Osteocyte (in vitro differentiated cells): ENCODE results near the gene CCDC195. TPM values are rescaled to one million over a fixed set of nuclear protein-coding genes. Genes with fewer than 3 reads are reported as not detected.

Experiments
- DNase-seq: peaks from one replicate; pipeline ENCODE4 v3.0.0; 2021; ENCODE audit warnings: mixed read lengths; ENCODE audit not compliant: unreplicated experiment; ENCODE audit errors: extremely low spot score
- H3K27ac Mint-ChIP-seq: one replicate; pipeline ENCODE4 v1.8.0; 2021; ENCODE audit warnings: mild to moderate bottlenecking, mixed read lengths; ENCODE audit not compliant: unreplicated experiment
- H3K27me3 Mint-ChIP-seq: one replicate; pipeline ENCODE4 v1.8.0; 2021; ENCODE audit warnings: mixed read lengths; ENCODE audit not compliant: unreplicated experiment
- H3K36me3 Mint-ChIP-seq: one replicate; pipeline ENCODE4 v1.8.0; 2021; ENCODE audit warnings: mixed read lengths; ENCODE audit not compliant: unreplicated experiment
- H3K4me1 Mint-ChIP-seq: one replicate; pipeline ENCODE4 v1.8.0; 2021; ENCODE audit warnings: mixed read lengths; ENCODE audit not compliant: unreplicated experiment
- H3K4me3 Mint-ChIP-seq: one replicate; pipeline ENCODE4 v1.8.0; 2021; ENCODE audit warnings: mild to moderate bottlenecking, moderate library complexity, mixed read lengths; ENCODE audit not compliant: unreplicated experiment
- H3K9me3 Mint-ChIP-seq: one replicate; pipeline ENCODE4 v1.8.0; 2021; ENCODE audit warnings: mixed read lengths; ENCODE audit not compliant: unreplicated experiment
- long read RNA-seq: library from polyadenylated mRNA; unstranded; transcript quantifications from one replicate; pipeline ENCODE4 v2.0.0, GENCODE V29; 2021
- total RNA-seq: library from RNA; stranded (reverse); gene quantifications from 2 replicates; pipeline ENCODE4 v1.2.1, GENCODE V29; 2021
- TF ChIP-seq, protein P1 (sequence below): fragments of 200-600 bp; sonication (generic); IDR thresholded peaks from 2 replicates; pipeline ENCODE4 v1.5.0; 2021; ENCODE audit warnings: antibody characterized with exemption, mild to moderate bottlenecking, moderate library complexity

The CCDC195 gene, protein sequence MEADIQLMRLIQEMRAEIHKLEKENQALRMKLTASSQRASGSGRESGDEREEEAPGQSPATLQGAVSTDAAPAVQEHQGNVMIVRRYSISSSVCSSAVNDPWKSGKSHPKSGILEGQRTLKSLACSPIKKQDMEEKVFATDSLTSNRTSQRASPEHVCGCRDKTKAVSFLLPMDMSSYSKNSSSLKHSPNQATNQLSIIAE
- total RNA-seq = not detected in 2 replicates
- long read RNA-seq = 0 reads

DNA sequence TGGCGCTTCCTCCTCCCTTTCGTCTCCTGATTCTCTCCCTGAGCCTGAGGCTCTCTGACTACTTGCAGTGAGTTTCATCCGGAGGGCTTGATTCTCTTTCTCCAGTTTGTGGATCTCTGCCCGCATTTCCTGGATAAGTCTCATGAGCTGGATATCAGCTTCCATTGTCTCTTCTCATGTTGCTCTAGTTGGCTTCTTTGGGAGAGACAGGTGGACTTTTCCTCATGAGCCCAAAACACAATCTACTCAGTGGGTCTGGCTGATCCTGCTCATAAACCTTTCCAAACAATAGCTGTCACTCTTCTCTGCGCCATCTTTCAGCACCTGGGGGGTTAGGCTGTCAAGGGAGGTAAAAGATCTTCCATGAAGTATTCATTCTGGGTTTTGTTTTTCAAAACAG, at the start of gene CCDC195:
CCDC195 (minus strand) TSS at position 165 of the 400 bp plus-strand sequence; CDS start at position 165, 0 bp downstream.
- no peaks in the 10 kb centered on the region for H3K36me3 Mint-ChIP-seq
- no peak within 1 kb of the TSS for H3K27ac Mint-ChIP-seq
- peaks cover 3% of the 10 kb centered on the region for H3K27me3 Mint-ChIP-seq
- H3K9me3 Mint-ChIP-seq = peaks cover 6% of the 10 kb centered on the region
- H3K4me1 Mint-ChIP-seq = no peaks in the 10 kb centered on the region
- TF ChIP-seq, protein P1, sequence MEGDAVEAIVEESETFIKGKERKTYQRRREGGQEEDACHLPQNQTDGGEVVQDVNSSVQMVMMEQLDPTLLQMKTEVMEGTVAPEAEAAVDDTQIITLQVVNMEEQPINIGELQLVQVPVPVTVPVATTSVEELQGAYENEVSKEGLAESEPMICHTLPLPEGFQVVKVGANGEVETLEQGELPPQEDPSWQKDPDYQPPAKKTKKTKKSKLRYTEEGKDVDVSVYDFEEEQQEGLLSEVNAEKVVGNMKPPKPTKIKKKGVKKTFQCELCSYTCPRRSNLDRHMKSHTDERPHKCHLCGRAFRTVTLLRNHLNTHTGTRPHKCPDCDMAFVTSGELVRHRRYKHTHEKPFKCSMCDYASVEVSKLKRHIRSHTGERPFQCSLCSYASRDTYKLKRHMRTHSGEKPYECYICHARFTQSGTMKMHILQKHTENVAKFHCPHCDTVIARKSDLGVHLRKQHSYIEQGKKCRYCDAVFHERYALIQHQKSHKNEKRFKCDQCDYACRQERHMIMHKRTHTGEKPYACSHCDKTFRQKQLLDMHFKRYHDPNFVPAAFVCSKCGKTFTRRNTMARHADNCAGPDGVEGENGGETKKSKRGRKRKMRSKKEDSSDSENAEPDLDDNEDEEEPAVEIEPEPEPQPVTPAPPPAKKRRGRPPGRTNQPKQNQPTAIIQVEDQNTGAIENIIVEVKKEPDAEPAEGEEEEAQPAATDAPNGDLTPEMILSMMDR = no peak
- no peak within 1 kb of the TSS for H3K4me3 Mint-ChIP-seq
- no peak for DNase-seq

DNA sequence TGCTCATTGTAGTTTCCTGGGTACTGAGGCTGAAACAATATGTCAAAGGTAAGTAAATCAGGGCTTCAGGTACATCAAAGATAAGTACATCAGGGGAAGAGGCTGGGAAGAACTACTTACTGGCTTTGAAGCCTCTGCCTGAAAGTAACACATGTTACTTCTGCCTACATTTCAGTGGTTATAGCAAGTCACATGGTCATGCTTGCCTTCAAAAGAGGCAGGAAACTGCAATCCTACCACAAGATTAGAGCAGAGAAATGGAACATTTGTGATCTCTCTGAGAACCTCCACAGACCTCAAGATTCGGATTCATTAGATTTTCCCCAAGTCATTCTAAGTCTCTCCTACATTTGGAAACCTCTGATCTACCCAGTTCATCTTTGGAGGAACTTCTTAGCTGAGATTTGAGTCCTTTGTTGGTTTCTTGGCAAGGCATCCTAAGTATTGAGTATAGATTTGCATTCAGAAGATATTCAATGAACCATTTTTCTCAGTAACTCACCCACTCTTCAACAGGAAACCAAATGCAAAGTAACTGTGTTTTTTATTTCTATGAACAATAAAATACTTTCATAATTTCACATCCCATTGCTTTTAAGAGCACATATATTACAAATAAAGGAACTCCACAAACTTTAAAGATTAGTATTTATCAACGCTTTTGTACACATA, 48.5 kb upstream of the CCDC195 start:
- Mint-ChIP-seq H3K36me3 (peaks cover 15% of the 10 kb centered on the region), H3K27ac (no peak overlapping the region), H3K27me3 (no peaks in the 10 kb centered on the region), H3K9me3 (no peaks in the 10 kb centered on the region), H3K4me1 (peaks cover 8% of the 10 kb centered on the region), H3K4me3 (no peak overlapping the region)
- DNase-seq = no peak
- TF ChIP-seq, protein P1 = no peak

DNA sequence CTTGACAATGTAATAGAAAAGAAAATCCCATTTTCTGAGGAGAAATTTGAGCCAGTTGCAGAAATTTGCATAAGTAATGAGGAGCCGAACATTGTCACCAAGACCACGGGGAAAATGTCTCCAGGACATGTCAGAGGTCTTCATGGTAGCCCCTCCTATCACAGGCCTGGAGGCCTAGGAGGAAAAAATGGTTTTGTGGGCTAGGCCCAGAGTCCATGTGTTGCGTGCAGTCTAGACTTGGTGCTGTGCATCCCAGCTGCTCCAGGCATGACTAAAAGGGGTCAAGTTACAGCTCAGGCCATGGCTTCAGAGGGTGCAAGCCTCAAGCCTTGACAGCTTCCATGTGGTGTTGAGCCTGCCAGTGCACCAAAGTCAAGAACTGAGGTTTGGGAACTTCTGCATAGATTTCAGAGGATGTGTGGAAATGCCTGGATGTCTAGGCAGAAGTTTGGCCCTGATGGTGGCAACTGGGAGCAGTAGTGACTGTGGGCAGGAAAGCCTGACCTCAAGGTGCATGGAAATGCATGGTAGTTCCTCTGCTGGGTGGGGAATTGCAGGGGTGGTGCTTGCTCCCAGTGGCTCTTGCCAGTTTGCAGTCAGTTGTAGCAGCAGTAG, 41.9 kb upstream of the CCDC195 start:
- no peak for DNase-seq
- peaks cover 17% of the 10 kb centered on the region for H3K36me3 Mint-ChIP-seq
- H3K9me3 Mint-ChIP-seq = peaks cover 8% of the 10 kb centered on the region
- H3K4me1 Mint-ChIP-seq = peaks cover 17% of the 10 kb centered on the region
- no peak overlapping the region for H3K27ac Mint-ChIP-seq
- no peaks in the 10 kb centered on the region for H3K27me3 Mint-ChIP-seq
- H3K4me3 Mint-ChIP-seq = no peak overlapping the region
- TF ChIP-seq, protein P1 = no peak

DNA sequence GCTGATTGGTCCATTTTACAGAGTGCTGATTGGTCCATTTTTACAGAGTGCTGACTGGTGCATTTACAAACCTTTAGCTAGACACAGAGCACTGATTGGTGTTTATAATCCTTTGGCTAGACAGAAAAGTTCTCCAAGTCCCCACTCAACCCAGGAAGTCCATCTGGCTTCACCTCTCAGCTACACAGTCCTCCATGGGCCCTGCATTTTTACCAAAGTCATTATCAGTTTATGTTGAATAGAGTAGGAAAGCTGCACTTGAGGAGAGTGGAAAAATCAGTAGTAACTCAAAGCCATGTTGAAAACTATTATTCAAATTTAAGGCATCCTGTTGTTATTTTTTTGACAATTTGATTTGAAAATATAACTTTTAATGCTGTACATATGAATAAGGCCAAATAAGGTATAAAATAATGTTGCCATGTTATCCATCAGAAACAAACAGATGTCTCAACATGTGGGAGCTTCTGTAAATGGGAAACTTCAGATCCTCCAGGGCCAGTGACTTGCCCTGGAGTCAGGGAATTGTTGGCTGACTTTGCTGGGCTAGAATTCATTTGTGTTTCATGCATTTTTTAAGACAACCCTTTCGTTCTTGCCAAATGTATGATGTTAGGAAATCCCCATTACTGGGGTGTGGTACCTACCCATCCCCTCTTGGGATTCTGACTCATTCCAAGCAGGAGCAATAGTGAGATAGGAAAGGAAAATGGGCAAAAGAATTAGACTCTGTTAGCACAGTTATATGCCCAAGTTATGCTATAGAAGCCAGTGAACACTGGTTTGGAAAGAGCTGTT, 37.8 kb upstream of the CCDC195 start:
- no peak for DNase-seq
- peaks cover 17% of the 10 kb centered on the region for H3K4me1 Mint-ChIP-seq
- H3K36me3 Mint-ChIP-seq = peaks cover 14% of the 10 kb centered on the region
- peaks cover 8% of the 10 kb centered on the region for H3K9me3 Mint-ChIP-seq
- peak overlapping the region; percentile 92 for H3K27ac Mint-ChIP-seq
- H3K27me3 Mint-ChIP-seq = no peaks in the 10 kb centered on the region
- TF ChIP-seq, protein P1 = no peak
- H3K4me3 Mint-ChIP-seq = no peak overlapping the region
